Fibroblast of pulmonary artery (primary cell): ENCODE measurements around the gene NOL3.

Source experiments
- DNase-seq: peaks from one replicate; pipeline ENCODE4 v3.0.0-alpha.2; 2010; ENCODE audit warnings: low read depth
- H3K4me3 ChIP-seq: replicated peaks from 2 replicates; pipeline ENCODE4 v1.5.1; 2011; ENCODE audit warnings: low read depth, mild to moderate bottlenecking, control low read depth, low read length, moderate library complexity
- TF ChIP-seq, protein P1 (sequence below): IDR thresholded peaks from 2 replicates; pipeline ENCODE4 v1.5.1; 2011; ENCODE audit warnings: mild to moderate bottlenecking, control low read depth, low read length, inconsistent platforms; ENCODE audit errors: missing control alignments

NOL3 gene

DNA sequence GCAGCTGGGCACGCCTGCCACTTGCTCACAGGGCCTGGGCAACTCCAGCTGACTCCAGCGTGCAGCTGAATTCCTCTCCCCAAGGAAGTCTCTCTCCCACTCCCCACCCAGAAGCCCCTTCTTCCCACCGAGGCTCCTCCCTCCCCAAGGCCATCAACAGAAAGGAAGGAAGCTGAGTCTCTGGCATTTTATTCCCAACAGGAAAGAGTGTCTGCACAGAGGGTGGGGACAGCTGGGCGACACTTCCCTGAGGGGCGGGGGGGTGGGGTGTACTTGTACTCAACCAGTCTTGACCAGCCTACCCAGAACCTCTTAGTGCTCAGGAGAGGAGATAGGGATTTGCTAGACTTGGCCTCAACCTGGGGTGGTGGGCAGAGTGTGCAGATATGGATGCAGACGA, 19.7 kb downstream of the NOL3 start, which contains the start of gene EXOC3L1:
Gene EXOC3L1 (minus strand): TSS at position 96 of the 400 bp plus-strand sequence. CDS start 460 bp downstream, outside the sequence.
- no peak for DNase-seq
- H3K4me3 ChIP-seq: no peak within 1 kb of the TSS
- TF ChIP-seq, protein P1, sequence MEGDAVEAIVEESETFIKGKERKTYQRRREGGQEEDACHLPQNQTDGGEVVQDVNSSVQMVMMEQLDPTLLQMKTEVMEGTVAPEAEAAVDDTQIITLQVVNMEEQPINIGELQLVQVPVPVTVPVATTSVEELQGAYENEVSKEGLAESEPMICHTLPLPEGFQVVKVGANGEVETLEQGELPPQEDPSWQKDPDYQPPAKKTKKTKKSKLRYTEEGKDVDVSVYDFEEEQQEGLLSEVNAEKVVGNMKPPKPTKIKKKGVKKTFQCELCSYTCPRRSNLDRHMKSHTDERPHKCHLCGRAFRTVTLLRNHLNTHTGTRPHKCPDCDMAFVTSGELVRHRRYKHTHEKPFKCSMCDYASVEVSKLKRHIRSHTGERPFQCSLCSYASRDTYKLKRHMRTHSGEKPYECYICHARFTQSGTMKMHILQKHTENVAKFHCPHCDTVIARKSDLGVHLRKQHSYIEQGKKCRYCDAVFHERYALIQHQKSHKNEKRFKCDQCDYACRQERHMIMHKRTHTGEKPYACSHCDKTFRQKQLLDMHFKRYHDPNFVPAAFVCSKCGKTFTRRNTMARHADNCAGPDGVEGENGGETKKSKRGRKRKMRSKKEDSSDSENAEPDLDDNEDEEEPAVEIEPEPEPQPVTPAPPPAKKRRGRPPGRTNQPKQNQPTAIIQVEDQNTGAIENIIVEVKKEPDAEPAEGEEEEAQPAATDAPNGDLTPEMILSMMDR: no peak

DNA sequence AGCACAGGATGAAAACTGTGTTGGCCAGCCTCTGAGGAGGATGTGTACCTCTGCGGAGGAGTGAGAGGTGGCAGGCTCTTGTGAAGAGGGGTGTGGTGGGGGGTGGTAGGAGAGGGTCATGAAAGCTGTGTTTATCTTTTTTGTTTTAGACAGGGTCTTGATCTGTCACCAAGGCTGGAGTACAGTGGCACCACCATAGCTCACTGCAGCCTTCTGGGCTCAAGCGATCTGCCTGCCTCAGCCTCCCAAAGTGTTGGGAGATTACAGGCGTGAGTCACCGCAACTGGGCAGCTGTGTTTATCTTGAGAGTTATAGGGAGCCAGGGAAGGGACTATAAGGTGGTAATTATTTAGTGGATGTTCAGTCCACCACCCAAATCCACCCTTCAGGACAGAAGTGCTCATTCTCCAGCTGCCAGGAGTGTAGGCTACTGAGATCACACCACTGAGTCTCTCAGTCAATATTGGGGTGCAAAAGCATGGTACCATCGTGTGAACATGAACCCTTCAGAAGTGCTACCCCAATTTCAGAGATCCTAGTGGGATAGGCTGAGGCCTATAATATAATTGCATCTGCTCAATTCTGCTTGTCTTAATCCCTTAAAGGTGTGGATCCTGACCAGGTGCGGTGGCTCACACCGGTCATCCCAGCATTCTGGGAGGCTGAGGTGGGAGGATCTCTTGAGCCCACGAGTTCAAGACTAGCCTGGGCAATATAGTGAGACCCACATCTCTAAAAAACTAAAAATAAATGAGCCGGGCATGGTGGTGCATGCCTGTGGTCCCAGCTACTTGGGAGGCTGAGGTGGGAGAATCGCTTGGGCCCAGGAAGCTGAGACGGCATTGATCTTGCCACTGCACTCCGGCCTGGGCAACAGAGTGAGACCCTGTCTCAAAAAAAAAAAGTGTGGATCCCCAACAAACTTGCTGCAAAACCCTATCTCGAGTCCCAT, 20.4 kb downstream of the NOL3 start:
- peak; percentile 29 for DNase-seq
- TF ChIP-seq, protein P1: no peak
- H3K4me3 ChIP-seq: no peak overlapping the region

DNA sequence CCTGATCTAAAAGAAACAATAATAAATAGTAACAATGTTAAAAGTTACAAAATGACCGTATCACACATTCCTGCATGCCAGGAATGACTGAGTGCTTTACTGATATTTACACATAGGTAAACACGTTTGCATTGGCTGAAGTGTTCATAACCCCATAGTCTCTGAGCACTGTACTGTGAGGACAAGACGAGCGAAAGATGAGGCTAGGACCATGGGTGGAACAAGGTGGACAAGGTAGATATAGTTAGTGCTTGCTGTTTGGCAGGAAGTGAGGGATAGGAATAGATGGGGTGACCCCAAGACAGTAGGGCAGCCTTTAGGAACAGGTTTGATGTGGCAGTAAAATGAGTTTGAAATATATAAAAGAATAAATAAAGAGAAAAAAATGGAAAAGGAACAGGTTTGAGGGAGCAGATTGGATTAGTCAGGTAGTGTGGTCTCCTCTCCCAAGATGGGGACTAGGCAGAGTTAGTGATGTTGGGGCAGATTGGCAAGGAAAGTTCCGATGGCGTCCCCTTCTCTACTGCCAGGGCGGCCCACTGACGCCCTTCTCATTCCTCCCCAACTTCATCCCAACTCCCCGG, 21.2 kb downstream of the NOL3 start:
- no peak for DNase-seq
- peak overlapping the region; percentile 97 for H3K4me3 ChIP-seq
- TF ChIP-seq, protein P1: no peak

DNA sequence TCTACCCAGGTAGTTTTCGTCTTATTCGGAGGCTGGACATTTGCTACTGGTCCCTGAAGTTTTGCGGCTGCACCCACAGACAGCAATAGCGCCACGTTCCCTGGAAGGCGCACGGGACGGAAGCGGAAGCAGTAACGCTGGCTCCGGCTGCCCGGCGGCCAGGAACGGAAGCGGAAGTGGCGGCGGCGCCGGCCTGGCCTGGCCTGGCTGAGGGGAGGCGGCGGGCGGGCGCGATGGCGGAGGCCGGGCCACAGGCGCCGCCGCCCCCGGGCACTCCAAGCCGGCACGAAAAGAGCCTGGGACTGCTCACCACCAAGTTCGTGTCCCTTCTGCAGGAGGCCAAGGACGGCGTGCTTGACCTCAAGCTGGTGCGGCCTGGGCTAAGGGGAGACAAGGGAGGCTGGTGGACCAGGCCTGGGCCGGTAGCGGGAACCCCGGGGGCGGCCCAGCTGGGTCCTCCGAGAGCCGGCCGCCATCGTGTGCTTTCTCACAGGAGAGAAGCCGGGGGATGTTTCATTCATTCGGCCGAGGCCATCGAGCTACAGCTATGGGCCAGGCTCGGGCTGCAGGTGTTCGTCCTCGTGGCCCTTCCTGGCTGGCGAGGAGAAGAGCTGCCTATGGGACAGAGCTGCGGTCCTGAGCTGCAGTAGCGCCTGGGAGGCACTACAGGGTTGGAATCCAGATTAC, 21.8 kb downstream of the NOL3 start, which contains the start of gene E2F4:
Gene E2F4 (plus strand): TSS at position 161 of the 687 bp plus-strand sequence. CDS start 73 bp downstream, at position 234.
- H3K4me3 ChIP-seq: peak within 1 kb of the TSS; percentile 97
- DNase-seq: peak; percentile 93
- TF ChIP-seq, protein P1: no peak

DNA sequence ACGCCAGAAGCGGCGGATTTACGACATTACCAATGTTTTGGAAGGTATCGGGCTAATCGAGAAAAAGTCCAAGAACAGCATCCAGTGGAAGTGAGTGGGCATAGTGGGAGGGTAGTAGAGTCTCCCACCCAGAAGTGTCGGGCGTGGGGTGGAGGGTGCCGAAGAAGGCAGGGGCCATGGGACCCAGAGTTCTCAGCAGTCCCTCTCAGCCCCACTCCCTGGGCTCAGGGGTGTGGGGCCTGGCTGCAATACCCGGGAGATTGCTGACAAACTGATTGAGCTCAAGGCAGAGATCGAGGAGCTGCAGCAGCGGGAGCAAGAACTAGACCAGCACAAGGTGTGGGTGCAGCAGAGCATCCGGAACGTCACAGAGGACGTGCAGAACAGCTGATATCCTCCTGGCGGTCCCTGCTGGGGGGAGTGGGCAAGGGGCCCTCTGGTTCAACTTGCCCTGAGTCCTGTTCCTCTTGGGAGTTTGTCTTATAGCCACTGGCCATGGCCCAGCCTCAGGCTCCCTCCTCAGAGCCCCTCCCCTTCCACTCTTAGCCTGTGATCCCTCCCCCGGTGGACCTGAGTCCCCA, 22.5 kb downstream of the NOL3 start:
- TF ChIP-seq, protein P1: no peak
- DNase-seq: no peak
- peak overlapping the region; percentile 97 for H3K4me3 ChIP-seq

DNA sequence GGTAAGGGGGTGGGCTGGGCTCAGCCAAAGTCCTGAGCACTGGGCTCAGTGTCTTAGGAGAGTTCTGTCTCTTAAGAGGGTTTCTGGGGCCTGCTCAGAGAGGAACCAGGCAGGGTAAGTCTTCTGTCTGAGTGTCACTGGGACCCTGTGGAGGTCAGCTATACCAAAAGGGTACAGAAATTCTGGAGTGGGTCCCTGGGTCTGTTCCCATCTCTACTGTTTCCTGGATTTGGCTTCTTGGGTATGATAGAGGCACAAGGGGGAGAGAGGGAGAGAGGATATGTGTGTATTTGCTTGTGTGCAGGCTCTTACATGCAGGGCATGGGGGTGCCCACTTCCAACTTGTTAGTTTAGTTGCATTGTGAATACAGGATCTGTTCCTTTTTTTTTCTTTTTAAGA, 23.2 kb downstream of the NOL3 start:
- no peak for DNase-seq
- TF ChIP-seq, protein P1: no peak
- H3K4me3 ChIP-seq: peak overlapping the region; percentile 97
